ENCODE data around the gene BGLAP.

Gene BGLAP

DNA sequence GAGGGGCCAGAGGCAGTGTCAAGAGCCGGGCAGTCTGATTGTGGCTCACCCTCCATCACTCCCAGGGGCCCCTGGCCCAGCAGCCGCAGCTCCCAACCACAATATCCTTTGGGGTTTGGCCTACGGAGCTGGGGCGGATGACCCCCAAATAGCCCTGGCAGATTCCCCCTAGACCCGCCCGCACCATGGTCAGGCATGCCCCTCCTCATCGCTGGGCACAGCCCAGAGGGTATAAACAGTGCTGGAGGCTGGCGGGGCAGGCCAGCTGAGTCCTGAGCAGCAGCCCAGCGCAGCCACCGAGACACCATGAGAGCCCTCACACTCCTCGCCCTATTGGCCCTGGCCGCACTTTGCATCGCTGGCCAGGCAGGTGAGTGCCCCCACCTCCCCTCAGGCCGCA is at the start of gene BGLAP:
BGLAP (plus strand) TSS at position 259 of the 400 bp plus-strand sequence; CDS start at position 307, 48 bp downstream.
- Histone ChIP-seq H3K27ac (ENCODE audit: low read length) (no peak within 1 kb of the TSS), H3K36me3 (ENCODE audit: control insufficient read depth in 1 of 2, insufficient read depth in 2 of 2, low read length in 2 of 2) (peaks cover 17 to 45% of the 10 kb centered on the region in 2 donors), H3K9me3 (ENCODE audit: control insufficient read depth in 1 of 2, low read length in 2 of 2) (no peaks in the 10 kb centered on the region), H3K4me3 (ENCODE audit: low read depth in 1 of 2, low read length in 2 of 2) (no peak within 1 kb of the TSS), H3K4me1 (ENCODE audit: control insufficient read depth in 1 of 2, insufficient read depth in 2 of 2, low read length in 2 of 2) (peaks cover 4 to 16% of the 10 kb centered on the region in 2 donors), H3K27me3 (ENCODE audit: low read depth, low read length) (peaks cover 11% of the 10 kb centered on the region)

DNA sequence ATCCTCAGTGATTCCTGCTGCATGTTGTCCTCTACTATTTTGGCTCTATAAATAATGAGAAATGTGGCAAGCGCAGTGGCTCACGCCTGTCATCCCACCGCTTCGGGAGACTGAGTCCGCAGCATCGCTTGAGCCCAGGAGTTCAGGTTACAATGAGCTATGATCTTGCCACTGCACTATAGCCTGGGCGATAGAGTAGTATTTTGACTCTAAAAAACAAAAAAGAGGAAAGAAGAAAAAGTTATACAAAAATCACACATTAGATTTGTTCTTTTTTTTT is 48.8 kb upstream of the BGLAP start:
- Histone ChIP-seq H3K36me3 (ENCODE audit: control insufficient read depth in 1 of 2, insufficient read depth in 2 of 2, low read length in 2 of 2) (no peaks in the 10 kb centered on the region), H3K4me3 (ENCODE audit: low read depth in 1 of 2, low read length in 2 of 2) (peak overlapping the region; percentile 95 to 97), H3K4me1 (ENCODE audit: control insufficient read depth in 1 of 2, insufficient read depth in 2 of 2, low read length in 2 of 2) (peaks cover 0 to 19% of the 10 kb centered on the region in 2 donors), H3K27me3 (ENCODE audit: low read depth, low read length) (no peaks in the 10 kb centered on the region), H3K27ac (ENCODE audit: low read length) (peak overlapping the region; percentile 69), H3K9me3 (ENCODE audit: control insufficient read depth in 1 of 2, low read length in 2 of 2) (no peaks in the 10 kb centered on the region)

DNA sequence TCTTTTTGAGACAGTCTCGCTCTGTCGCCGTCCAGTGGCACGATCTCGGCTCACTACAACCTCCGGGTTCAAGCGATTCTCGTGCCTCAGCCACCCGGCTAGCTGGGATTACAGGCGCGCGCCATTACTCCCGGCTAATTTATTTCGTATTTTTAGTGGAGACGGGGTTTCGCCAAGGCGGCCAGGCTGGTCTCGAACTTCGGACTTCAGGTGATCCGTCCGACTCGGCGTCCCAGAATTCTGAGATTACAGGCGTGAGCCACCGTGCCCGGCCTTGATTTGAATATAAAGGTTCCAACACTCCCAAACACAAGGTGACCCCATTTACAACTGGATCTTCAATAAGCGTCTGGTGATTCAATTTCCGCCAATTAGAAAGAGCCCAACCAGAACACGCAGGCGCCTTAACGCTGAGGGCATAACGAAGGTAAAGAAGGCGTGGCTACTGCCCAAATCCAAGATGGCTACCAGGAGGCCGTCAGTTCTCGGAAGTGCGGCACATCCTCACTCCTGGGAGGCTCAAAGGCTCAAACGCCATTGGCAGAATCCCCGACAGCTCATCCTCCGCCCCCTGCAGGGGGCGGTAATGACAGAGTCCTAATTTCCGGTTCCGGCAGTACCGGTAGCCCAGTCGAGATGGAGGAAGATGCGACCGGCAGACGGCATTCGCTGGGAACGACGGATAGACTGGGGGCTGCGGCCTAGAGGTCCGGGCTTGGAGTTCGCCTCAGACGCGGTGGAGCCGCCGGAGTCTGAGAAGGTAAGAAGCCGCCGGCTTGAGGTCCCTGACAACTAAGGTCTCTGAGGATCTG is 48.3 kb upstream of the BGLAP start, which contains the start of gene SLC25A44:
SLC25A44 (plus strand) TSS at position 617 of the 812 bp plus-strand sequence. CDS start 5,744 bp downstream, outside the sequence.
- Histone ChIP-seq H3K36me3 (ENCODE audit: control insufficient read depth in 1 of 2, insufficient read depth in 2 of 2, low read length in 2 of 2) (no peaks in the 10 kb centered on the region), H3K27ac (ENCODE audit: low read length) (peak within 1 kb of the TSS; percentile 84), H3K4me3 (ENCODE audit: low read depth in 1 of 2, low read length in 2 of 2) (peak within 1 kb of the TSS; percentile 95 to 97), H3K27me3 (ENCODE audit: low read depth, low read length) (no peaks in the 10 kb centered on the region), H3K4me1 (ENCODE audit: control insufficient read depth in 1 of 2, insufficient read depth in 2 of 2, low read length in 2 of 2) (peaks cover 0 to 19% of the 10 kb centered on the region in 2 donors), H3K9me3 (ENCODE audit: control insufficient read depth in 1 of 2, low read length in 2 of 2) (no peaks in the 10 kb centered on the region)

DNA sequence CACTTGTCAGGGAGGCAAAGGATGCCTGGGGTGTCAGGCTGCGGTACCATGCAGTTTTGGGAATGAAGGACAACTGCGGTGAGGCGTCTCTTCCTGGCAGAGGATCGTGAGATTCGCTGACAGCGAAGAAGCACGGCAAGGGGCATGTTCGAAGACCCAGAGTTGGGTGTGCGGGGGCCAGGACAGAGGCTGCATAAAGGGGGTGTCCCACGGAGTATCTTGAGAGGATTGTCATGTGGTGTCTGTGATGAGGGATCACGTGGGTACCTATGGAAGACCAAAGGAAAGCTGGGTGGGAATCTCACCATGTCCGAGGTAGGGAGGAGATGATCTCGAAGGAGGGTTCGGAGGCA is 47.7 kb upstream of the BGLAP start:
- Histone ChIP-seq H3K4me3 (ENCODE audit: low read depth in 1 of 2, low read length in 2 of 2) (peak overlapping the region; percentile 95 to 97), H3K4me1 (ENCODE audit: control insufficient read depth in 1 of 2, insufficient read depth in 2 of 2, low read length in 2 of 2) (peaks cover 0 to 19% of the 10 kb centered on the region in 2 donors), H3K27me3 (ENCODE audit: low read depth, low read length) (no peaks in the 10 kb centered on the region)

DNA sequence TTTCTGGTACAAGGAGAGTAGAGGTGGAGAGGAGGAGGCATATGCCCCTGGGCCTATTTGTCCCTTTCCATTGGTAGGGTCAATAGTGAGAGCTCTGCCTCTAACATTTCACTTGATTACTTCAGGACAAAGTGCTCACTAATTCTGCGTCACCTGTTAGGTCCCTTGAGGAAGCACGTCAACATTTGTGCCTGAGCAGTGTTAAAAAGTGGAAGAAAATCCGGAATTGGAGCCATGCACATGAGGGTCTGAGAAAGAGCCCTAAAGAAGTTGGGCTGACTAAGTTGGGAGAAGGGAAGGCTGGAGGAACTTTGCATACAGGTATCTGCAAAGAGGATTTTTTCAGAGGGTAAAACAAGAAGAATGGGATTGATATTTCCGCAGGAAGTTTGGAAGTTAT is 46.1 kb upstream of the BGLAP start:
- Histone ChIP-seq H3K9me3 (ENCODE audit: control insufficient read depth in 1 of 2, low read length in 2 of 2) (no peaks in the 10 kb centered on the region), H3K4me1 (ENCODE audit: control insufficient read depth in 1 of 2, insufficient read depth in 2 of 2, low read length in 2 of 2) (peaks cover 0 to 19% of the 10 kb centered on the region in 2 donors), H3K36me3 (ENCODE audit: control insufficient read depth in 1 of 2, insufficient read depth in 2 of 2, low read length in 2 of 2) (peaks cover 8 to 9% of the 10 kb centered on the region in 2 donors), H3K27me3 (ENCODE audit: low read depth, low read length) (no peaks in the 10 kb centered on the region), H3K27ac (ENCODE audit: low read length) (no peak overlapping the region), H3K4me3 (ENCODE audit: low read depth in 1 of 2, low read length in 2 of 2) (no peak overlapping the region)

More for the DNA sequence above, 47.7 kb upstream of the BGLAP start:
- H3K9me3 ChIP-seq (ENCODE audit: control insufficient read depth in 1 of 2, low read length in 2 of 2): no peaks in the 10 kb centered on the region
- H3K36me3 ChIP-seq (ENCODE audit: control insufficient read depth in 1 of 2, insufficient read depth in 2 of 2, low read length in 2 of 2): no peaks in the 10 kb centered on the region
- peak overlapping the region; percentile 84 for H3K27ac ChIP-seq (ENCODE audit: low read length)

DNA sequence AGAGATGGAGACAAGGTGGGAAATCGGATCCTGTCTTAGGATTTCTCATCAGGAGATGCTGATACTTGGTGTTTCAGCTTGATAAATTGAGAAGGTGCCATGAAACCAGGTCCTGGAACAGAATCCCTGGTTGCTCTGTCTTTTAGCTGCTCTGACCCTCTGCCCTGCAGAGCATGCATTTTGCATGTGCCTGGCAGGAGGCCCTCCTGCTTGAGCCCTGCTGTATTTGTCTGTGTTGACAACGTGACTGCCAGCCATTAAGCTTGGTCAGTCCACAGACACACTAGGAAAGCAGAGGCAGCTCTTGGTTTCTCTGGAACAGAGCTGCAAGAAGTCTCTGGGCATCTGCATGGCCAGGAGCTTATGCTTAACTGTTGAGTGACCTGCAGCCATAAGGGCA is 45.5 kb upstream of the BGLAP start:
- H3K27me3 ChIP-seq (ENCODE audit: low read depth, low read length): no peaks in the 10 kb centered on the region
- H3K27ac ChIP-seq (ENCODE audit: low read length): no peak overlapping the region
- peaks cover 8 to 9% of the 10 kb centered on the region in 2 donors for H3K36me3 ChIP-seq (ENCODE audit: control insufficient read depth in 1 of 2, insufficient read depth in 2 of 2, low read length in 2 of 2)
- no peak overlapping the region for H3K4me3 ChIP-seq (ENCODE audit: low read depth in 1 of 2, low read length in 2 of 2)
- peaks cover 0 to 19% of the 10 kb centered on the region in 2 donors for H3K4me1 ChIP-seq (ENCODE audit: control insufficient read depth in 1 of 2, insufficient read depth in 2 of 2, low read length in 2 of 2)
- no peaks in the 10 kb centered on the region for H3K9me3 ChIP-seq (ENCODE audit: control insufficient read depth in 1 of 2, low read length in 2 of 2)

DNA sequence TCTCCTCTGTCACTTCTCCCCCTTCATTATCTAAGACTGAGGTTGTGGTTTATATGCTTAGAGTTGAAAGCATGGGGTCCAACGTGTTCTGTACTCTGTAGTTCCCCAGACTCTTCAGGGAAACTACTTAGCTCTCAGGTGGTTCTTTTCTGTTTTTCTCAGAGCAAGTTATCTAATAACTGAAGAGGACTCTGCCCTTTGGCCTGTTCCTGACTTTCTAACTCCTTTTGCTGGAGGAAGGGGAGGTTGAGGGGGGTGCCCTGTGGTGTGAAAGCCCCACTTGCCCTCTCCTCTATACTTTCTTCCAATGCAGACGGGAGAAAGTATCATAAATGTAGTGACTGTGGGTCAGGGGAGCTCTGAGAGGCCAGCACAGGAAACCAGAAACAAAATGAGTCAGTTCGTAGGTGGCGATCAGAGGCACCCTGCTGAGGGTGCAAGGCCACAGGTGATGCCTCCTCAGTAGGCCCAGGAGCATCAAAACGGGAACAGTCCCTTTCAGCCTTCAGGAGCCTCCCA is 43.1 kb upstream of the BGLAP start:
- no peak overlapping the region for H3K4me3 ChIP-seq (ENCODE audit: low read depth in 1 of 2, low read length in 2 of 2)
- H3K36me3 ChIP-seq (ENCODE audit: control insufficient read depth in 1 of 2, insufficient read depth in 2 of 2, low read length in 2 of 2): peaks cover 8 to 17% of the 10 kb centered on the region in 2 donors
- H3K27ac ChIP-seq (ENCODE audit: low read length): no peak overlapping the region
- H3K27me3 ChIP-seq (ENCODE audit: low read depth, low read length): no peaks in the 10 kb centered on the region
- no peaks in the 10 kb centered on the region for H3K9me3 ChIP-seq (ENCODE audit: control insufficient read depth in 1 of 2, low read length in 2 of 2)
- peaks cover 0 to 14% of the 10 kb centered on the region in 2 donors for H3K4me1 ChIP-seq (ENCODE audit: control insufficient read depth in 1 of 2, insufficient read depth in 2 of 2, low read length in 2 of 2)

DNA sequence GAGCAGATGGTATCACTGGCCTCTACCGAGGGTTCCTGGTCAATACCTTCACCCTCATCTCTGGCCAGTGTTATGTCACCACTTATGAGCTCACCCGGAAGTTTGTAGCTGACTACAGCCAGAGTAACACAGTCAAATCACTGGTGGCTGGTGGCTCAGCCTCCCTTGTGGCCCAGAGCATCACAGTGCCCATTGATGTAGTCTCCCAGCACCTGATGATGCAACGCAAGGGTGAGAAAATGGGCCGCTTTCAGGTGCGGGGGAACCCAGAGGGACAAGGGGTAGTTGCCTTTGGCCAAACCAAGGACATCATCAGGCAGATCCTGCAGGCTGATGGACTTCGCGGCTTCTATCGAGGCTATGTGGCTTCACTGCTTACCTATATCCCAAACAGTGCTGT is 41.9 kb upstream of the BGLAP start:
- H3K9me3 ChIP-seq (ENCODE audit: control insufficient read depth in 1 of 2, low read length in 2 of 2): no peaks in the 10 kb centered on the region
- no peaks in the 10 kb centered on the region for H3K27me3 ChIP-seq (ENCODE audit: low read depth, low read length)
- no peak overlapping the region for H3K27ac ChIP-seq (ENCODE audit: low read length)
- H3K36me3 ChIP-seq (ENCODE audit: control insufficient read depth in 1 of 2, insufficient read depth in 2 of 2, low read length in 2 of 2): peaks cover 8 to 17% of the 10 kb centered on the region in 2 donors
- H3K4me1 ChIP-seq (ENCODE audit: control insufficient read depth in 1 of 2, insufficient read depth in 2 of 2, low read length in 2 of 2): peaks cover 0 to 7% of the 10 kb centered on the region in 2 donors
- H3K4me3 ChIP-seq (ENCODE audit: low read depth in 1 of 2, low read length in 2 of 2): no peak overlapping the region

DNA sequence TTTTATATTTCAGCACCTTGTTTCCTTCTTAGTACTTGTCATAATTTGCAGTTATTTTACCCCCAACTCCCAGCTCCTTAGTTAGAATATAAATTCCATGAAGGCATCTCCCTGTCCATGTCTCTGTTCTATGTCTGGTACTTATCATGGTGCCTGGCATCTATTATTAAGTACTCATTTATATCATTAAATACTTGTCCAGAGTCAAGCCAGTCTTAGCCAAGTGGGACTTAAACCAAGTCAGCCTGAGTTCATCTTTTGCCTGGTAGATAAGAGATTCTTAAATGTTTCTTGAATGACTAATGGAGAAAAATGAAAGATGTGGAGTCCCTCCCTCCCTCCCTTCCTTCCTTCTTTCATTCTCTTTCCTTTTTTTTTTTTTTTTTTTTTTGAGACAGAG is 38.7 kb upstream of the BGLAP start:
- Histone ChIP-seq H3K4me3 (ENCODE audit: low read depth in 1 of 2, low read length in 2 of 2) (no peak overlapping the region), H3K27me3 (ENCODE audit: low read depth, low read length) (no peaks in the 10 kb centered on the region), H3K4me1 (ENCODE audit: control insufficient read depth in 1 of 2, insufficient read depth in 2 of 2, low read length in 2 of 2) (peaks cover 0 to 3% of the 10 kb centered on the region in 2 donors), H3K9me3 (ENCODE audit: control insufficient read depth in 1 of 2, low read length in 2 of 2) (no peaks in the 10 kb centered on the region), H3K27ac (ENCODE audit: low read length) (no peak overlapping the region), H3K36me3 (ENCODE audit: control insufficient read depth in 1 of 2, insufficient read depth in 2 of 2, low read length in 2 of 2) (peaks cover 17 to 22% of the 10 kb centered on the region in 2 donors)

DNA sequence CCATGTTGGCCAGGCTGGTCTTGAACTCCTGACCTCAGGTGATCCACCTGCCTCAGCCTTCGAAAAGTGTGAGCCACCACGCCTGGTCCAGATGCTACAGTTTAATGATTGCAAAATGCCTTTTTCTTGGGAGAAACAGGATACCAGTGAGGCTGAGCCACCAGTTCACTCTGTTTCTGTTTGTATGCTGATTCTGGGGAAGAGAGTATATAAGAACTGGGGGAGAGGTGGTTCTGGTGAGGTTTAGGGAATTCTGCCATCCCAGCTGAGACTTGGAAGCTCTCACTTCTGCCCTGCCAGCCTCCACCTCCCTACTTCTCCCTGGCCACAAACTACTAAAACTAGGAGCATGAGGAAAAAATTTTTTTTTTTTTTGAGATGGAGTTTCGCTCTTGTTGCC is 37.3 kb upstream of the BGLAP start:
- Histone ChIP-seq H3K9me3 (ENCODE audit: control insufficient read depth in 1 of 2, low read length in 2 of 2) (no peaks in the 10 kb centered on the region), H3K4me3 (ENCODE audit: low read depth in 1 of 2, low read length in 2 of 2) (no peak overlapping the region), H3K4me1 (ENCODE audit: control insufficient read depth in 1 of 2, insufficient read depth in 2 of 2, low read length in 2 of 2) (peaks cover 0 to 3% of the 10 kb centered on the region in 2 donors), H3K27me3 (ENCODE audit: low read depth, low read length) (no peaks in the 10 kb centered on the region), H3K36me3 (ENCODE audit: control insufficient read depth in 1 of 2, insufficient read depth in 2 of 2, low read length in 2 of 2) (peaks cover 27 to 32% of the 10 kb centered on the region in 2 donors), H3K27ac (ENCODE audit: low read length) (no peak overlapping the region)

DNA sequence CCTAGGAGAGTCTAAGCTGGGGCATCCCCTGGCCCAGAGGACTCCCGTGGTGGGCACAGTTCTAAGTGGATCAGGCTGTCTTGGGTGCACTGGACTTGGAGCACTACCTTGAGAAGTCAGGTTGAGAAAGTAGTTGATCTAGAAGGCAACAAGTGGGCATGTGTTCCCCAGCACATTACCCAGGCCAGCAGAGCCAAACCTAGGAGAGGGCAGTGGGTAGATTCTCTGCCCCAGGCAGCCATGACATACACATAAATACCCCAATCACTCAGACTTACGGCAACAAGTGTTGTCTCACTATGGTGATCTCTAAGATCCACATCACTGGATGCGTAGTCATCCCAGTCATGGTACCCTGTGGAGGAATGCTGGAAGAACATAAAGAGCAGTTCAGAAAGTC is 30.7 kb upstream of the BGLAP start:
- Histone ChIP-seq H3K27ac (ENCODE audit: low read length) (no peak overlapping the region), H3K36me3 (ENCODE audit: control insufficient read depth in 1 of 2, insufficient read depth in 2 of 2, low read length in 2 of 2) (peaks cover 21 to 38% of the 10 kb centered on the region in 2 donors), H3K4me3 (ENCODE audit: low read depth in 1 of 2, low read length in 2 of 2) (no peak overlapping the region), H3K4me1 (ENCODE audit: control insufficient read depth in 1 of 2, insufficient read depth in 2 of 2, low read length in 2 of 2) (peaks cover 0 to 15% of the 10 kb centered on the region in 2 donors), H3K9me3 (ENCODE audit: control insufficient read depth in 1 of 2, low read length in 2 of 2) (no peaks in the 10 kb centered on the region), H3K27me3 (ENCODE audit: low read depth, low read length) (no peaks in the 10 kb centered on the region)
